PFSK-1 (cell line): ENCODE results near the gene EWSR1.

ENCODE experiments used
- FOXP2 ChIP-seq: optimal IDR thresholded peaks from 2 replicates; pipeline ENCODE3; 2011; ENCODE audit warnings: borderline replicate concordance, control low read depth, inconsistent platforms; ENCODE audit not compliant: insufficient read depth; ENCODE audit errors: extremely low read length, extremely low read depth
- POLR2AphosphoS5 ChIP-seq: IDR thresholded peaks from 2 replicates; pipeline ENCODE4 v1.6.1; 2012; ENCODE audit warnings: low read depth, mild to moderate bottlenecking, control low read depth, low read length, moderate library complexity
- SIN3A ChIP-seq: IDR thresholded peaks from 2 replicates; pipeline ENCODE4 v1.6.1; 2012; ENCODE audit warnings: mild to moderate bottlenecking, low read length, moderate library complexity, borderline replicate concordance; ENCODE audit not compliant: insufficient read depth
- TAF1 ChIP-seq: IDR thresholded peaks from 2 replicates; pipeline ENCODE4 v1.6.1; 2012; ENCODE audit warnings: low read length, control low read depth, borderline replicate concordance; ENCODE audit not compliant: insufficient read depth
- TF ChIP-seq, protein P1 (sequence below), 2 experiments: IDR thresholded peaks; 2 replicates each; pipeline versions ENCODE4 v1.6.1 to v1.8.0; 2011 to 2012; ENCODE audit warnings: low read depth in 2 of 2, low read length in 2 of 2, control low read depth in 1 of 2, inconsistent platforms in 1 of 2, mild to moderate bottlenecking in 1 of 2, moderate library complexity in 1 of 2; ENCODE audit not compliant: insufficient read depth in 1 of 2

EWSR1 gene

DNA sequence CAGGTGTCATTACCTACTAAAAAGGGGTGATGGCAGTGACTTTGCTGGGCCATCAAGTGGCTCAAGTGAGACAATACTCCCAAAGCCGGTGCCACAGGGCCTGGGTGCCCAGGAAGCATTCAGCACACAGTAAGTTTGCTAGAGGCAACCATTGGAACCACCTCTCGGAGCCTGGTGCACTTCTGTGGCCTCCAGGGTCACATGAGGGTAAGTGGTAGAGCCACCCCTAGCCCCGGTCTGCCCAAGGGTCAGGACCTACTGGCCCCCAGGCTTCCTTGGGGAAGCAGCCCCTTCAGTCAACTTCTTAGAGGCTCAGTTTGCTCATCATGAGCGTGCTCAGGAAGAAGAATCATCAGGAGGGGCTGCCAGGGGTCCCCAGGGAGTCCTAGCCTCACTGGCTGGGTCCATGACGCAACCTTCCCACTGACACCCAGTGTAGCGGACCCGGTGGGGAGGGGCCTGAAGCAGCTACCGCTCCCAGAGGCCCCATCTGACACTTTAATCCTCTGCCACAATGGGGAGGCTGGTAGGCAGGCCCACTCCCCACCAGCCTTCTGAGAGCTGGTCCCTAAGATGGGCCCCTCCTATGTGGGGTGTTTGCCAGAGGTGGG is 64.9 kb downstream of the EWSR1 start:
- TF ChIP-seq FOXP2 (no peak), TAF1 (no peak), POLR2AphosphoS5 (no peak), SIN3A (no peak)
- TF ChIP-seq, protein P1, sequence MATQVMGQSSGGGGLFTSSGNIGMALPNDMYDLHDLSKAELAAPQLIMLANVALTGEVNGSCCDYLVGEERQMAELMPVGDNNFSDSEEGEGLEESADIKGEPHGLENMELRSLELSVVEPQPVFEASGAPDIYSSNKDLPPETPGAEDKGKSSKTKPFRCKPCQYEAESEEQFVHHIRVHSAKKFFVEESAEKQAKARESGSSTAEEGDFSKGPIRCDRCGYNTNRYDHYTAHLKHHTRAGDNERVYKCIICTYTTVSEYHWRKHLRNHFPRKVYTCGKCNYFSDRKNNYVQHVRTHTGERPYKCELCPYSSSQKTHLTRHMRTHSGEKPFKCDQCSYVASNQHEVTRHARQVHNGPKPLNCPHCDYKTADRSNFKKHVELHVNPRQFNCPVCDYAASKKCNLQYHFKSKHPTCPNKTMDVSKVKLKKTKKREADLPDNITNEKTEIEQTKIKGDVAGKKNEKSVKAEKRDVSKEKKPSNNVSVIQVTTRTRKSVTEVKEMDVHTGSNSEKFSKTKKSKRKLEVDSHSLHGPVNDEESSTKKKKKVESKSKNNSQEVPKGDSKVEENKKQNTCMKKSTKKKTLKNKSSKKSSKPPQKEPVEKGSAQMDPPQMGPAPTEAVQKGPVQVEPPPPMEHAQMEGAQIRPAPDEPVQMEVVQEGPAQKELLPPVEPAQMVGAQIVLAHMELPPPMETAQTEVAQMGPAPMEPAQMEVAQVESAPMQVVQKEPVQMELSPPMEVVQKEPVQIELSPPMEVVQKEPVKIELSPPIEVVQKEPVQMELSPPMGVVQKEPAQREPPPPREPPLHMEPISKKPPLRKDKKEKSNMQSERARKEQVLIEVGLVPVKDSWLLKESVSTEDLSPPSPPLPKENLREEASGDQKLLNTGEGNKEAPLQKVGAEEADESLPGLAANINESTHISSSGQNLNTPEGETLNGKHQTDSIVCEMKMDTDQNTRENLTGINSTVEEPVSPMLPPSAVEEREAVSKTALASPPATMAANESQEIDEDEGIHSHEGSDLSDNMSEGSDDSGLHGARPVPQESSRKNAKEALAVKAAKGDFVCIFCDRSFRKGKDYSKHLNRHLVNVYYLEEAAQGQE (IDR thresholded peaks at IDR 0.05; ENCODE audit: insufficient read depth in 1 of 2, low read depth in 2 of 2, low read length in 2 of 2) = no peak

GRCh38 chr22:29334148-29334547 is 66.1 kb downstream of the EWSR1 start:
- TF ChIP-seq TAF1 = no peak
- no peak for TF ChIP-seq FOXP2

GRCh38 chr22:29334696-29335344 is 66.8 kb downstream of the EWSR1 start:
- TF ChIP-seq POLR2AphosphoS5 = no peak
- no peak for TF ChIP-seq TAF1
- no peak for TF ChIP-seq SIN3A
- TF ChIP-seq, protein P1 (IDR thresholded peaks at IDR 0.05; ENCODE audit: insufficient read depth in 1 of 2, low read depth in 2 of 2, low read length in 2 of 2) = no peak
- no peak for TF ChIP-seq FOXP2

GRCh38 chr22:29335656-29336055 is 67.6 kb downstream of the EWSR1 start:
- TF ChIP-seq POLR2AphosphoS5 = no peak

- TF ChIP-seq TAF1 (no peak), POLR2AphosphoS5 (no peak)
Measured at GRCh38 chr22:29336751-29337490, 68.9 kb downstream of the EWSR1 start.

DNA sequence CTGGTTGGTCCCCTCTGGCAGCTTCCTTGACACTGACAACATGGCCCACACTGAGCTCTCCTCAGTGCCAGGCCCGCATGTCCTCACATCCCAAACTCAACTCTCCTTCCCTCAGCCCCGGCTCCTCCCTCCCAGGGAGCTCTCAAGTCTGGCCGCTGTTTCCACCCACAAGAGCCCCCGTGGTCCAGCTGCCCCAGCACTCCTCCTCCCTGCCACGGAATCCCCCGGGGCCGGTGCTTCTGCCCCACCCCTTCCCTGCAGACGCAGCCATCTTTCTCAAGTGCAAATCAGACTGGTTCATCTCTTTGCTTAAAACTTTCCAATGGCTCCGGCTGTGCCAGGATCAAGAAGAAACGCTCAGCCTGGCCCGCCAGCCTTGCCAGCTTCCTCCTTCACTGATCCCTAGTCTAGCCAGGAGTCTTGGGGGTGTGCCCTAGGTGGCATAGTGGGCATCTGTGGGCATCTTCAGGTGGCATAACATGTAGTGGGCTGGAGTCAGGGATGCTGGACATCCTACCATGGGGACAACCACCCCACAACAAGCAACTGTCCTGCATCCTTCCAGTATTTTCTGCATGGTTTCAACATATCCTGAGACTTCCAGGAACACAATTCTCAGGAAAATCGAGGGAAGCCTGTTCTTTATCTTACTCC is 69.7 kb downstream of the EWSR1 start:
- no peak for TF ChIP-seq SIN3A
- TF ChIP-seq FOXP2 = no peak
- TF ChIP-seq TAF1 = no peak
- TF ChIP-seq, protein P1 (IDR thresholded peaks at IDR 0.05; ENCODE audit: insufficient read depth in 1 of 2, low read depth in 2 of 2, low read length in 2 of 2) = no peak
- no peak for TF ChIP-seq POLR2AphosphoS5
